Activated CD4-positive, CD25-positive, alpha-beta regulatory T cell treated with anti-CD3 and anti-CD28 coated beads, Interleukin-2, amount 50 U/mL, for 72 hours (primary cell): ENCODE data around the gene CASZ1.

ENCODE experiments used
- DNase-seq: peaks from one replicate; pipeline ENCODE4 v3.0.0; 2021

The CASZ1 gene

GRCh38 chr1:10684221-10684620 is 112.2 kb downstream of the CASZ1 start:
- DNase-seq, result no peak

DNA sequence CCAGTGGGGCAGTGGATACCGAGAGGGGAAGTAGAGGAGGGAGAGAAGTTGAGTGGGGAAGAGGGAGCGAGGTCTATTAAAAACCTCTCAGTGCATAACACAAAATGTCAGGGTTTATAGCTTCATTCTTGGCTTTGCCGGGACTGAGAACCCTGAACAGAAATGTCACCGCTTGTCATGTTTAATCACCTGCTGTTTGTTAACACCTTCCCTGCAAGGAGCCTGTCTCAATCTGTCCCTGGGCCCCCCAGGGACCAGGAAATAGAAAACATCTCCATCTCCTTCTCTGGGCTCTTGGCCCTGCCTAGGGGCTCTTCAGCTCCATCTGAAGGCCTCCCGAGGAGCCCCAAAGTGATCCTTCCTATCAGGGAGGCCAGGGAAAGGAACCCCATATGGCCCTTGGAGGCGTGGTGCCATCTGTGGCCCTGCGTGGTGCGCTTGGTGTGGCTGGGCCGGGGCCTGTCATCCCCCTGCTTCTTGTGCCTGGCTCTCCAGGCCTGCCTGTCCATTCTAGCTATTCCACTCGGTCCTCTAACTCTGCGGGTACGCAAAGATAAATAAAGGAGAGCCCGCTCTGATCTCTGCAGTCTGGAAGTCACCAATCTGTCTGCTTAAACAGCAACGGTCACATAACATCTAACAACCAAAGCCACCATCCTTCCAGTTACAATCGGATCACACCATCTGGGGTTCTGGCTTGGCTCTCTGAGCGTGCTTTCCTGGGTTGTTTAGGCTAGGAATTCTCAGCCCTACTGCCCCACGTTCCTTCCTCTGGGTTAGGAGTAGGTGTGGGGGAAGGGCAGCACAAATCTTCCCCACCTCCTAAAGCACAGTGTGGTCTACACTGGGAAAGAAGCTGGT is 113.8 kb downstream of the CASZ1 start:
- DNase-seq, result no peak

DNA sequence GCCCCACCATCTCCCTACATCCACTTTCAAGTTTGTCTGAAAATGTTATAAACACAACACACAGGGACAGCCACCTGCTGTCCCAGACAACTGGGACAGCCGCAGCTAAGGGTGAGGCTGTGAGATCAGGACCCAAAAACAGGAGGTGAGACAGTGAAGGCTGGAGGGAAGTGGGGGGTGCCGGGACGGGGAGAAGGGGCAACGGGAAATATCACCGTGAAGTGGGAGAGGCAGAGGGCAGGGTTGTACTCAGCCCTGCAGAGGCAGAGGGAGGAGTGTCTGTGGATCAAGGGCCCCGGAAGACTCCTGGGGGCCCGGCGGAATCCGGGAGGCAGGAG is 114.4 kb downstream of the CASZ1 start:
- no peak for DNase-seq

GRCh38 chr1:10681296-10682107 is 114.9 kb downstream of the CASZ1 start:
- DNase-seq, result no peak

DNA sequence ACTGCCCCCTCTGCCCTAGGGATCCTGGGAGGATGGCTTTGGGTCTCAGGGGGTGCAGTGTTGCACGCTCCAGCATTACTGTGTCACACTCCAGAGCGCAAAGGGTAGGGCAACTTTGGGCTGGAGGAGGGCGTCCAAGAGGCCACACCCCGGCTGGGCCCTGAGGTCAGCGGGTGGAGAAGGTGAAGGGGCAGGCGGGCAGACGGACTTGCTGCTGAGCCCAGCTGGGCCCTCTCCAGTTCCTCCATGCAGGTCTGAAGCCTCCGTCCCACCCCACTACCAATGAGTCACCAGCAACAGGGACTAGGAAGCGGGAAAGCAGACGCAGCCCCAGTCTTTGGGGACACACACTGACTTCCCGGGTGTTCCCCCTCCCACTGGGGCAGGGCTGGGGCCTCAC is 116.0 kb downstream of the CASZ1 start:
- no peak for DNase-seq

GRCh38 chr1:10679496-10680220 is 116.8 kb downstream of the CASZ1 start:
- DNase-seq, result no peak

GRCh38 chr1:10678852-10679251 is 117.6 kb downstream of the CASZ1 start:
- no peak for DNase-seq

DNA sequence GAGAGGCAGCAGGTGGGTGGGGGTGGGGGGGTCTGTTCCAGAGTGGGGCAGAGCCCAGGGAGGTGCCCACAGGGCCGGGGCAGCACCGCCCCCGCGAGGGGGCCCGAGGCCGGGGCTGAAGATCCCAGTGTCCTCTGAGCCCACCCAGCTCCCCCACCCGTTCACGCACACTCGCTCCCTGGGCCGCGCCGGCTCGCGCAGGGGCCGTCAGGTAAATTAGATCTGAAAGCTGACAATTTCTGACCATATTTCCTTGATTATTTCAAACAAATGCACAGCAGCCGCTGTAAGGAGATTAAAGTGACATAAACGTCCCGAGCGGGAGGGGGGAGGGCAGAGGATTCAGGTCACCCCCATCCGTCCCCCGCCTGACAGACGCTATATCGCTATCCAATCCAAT is 118.0 kb downstream of the CASZ1 start:
- DNase-seq, result no peak

- no peak for DNase-seq
These were observed 118.7 kb downstream of the CASZ1 start for GRCh38 chr1:10677491-10678391.

DNA sequence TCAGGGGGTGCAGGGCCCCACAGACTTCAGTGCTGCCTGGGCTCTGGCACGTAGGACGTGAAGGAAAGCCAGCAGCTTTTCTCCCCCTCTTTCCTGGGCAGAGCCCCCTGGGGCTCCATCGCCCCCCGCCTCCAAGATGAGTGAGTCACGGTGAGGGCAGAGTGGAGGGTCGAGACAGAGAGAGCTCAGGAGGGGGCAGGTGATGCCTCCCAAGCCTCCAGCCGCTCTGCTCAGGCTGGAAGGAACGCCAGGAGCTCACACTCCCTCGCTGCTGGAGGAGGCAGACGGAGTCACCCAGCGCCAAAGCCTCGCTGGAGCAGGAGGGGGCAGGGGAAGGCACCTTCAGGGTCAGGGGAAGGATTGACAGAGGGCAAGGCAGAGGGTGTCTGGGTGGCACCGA is 119.5 kb downstream of the CASZ1 start:
- no peak for DNase-seq

DNA sequence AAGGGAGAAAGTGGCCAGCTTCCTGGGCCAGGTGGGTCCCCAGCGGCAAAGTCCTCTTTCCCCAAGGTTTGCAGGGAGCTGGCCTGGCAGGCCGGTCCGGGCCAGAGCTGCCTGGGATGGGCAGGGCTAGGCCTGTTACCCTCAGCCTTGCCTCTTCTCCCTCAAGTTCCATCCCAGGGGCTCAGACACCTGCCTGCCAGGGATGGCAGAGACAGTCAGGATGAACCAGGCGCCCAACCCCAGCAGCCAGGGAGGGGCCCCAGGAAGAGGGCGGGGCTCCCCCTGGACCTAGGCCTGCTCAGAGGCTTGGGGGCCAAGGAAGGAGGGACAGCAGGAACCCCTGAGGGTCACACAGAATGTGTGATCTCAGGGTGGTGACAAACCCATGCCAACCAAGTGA is 120.6 kb downstream of the CASZ1 start:
- DNase-seq, result no peak

DNA sequence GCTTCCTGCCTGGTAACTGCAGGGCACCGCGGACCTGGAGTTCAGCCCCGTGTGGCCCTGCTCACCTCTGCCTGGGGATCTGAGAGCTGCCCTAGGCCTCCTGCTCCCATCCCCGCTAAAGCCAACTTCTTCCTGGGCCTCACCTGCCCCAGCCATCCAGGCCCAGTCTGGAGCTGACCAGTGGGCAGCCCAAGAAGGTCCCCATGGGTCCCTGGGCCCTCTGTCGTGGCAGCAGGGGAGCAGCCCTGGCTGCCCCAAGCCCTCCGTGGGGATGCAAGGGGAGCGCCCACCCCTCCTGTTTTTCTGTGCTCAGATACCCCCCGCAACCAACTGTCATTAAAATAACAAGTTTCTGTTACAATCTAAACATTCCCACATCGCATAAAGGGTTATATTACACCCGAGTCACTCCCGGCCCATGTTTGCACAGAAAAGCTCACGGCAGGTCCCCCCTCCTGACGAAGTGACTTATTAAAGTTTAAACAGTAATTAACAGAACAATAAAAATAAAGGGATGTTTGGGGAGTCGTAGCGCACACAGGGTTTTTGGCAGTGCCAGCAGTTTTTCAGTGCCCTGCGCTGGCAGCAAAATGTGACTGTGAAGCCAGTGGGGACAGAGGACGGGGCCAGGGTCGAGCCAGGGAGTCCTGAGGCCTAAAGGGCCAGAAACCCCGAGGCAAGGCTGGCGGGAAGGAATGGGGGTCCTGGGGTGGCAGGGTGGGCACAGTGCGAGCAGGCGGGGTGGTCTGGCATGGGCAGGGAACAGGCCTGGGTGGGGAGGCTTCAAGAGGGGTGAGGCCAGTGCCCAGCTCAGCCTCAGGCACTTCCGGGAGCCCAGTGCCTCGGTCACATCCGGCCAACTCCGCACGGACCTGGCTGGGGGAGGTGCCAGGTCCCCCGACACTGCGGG is 121.5 kb downstream of the CASZ1 start:
- no peak for DNase-seq

- DNase-seq, result no peak
These were observed 122.2 kb downstream of the CASZ1 start for GRCh38 chr1:10674222-10674621.

GRCh38 chr1:10673109-10673711 is 123.2 kb downstream of the CASZ1 start:
- no peak for DNase-seq

DNA sequence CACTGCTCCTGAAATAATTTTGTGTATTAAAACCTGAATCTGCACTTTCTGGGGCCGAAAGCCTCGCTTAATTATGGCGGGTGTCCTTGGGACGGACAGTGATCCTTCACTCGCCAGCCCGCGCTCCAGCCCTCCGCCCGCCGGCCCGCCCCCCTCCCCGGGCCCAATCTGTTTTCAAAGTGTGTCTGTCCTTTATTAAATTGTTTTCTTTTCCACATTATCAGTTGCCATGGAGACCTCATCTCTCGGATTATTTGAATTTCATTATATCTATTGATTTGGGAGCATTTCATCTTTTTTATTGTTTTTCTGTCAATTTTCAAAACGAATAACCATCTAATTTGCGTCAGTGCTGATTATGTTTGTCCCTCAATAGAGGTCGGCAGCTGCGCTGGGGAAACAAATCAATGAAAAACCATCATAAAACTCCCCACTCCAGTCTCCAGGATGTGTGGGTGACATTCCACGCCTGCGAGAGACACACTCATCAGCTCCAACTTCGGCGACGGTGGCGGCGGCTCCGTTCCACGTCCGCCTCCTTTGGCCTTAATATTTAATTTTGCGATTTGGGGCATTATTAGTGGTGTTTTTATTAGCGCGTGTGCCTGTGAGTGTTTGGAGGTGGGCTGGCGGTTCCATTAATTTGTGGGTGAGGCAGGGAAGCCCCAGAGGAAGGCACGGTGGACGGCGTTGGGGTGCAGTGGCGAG is 123.9 kb downstream of the CASZ1 start:
- no peak for DNase-seq

GRCh38 chr1:10671622-10672342 is 124.7 kb downstream of the CASZ1 start:
- DNase-seq, result no peak

- DNase-seq, result no peak
These were observed 125.4 kb downstream of the CASZ1 start for GRCh38 chr1:10671090-10671489.

DNA sequence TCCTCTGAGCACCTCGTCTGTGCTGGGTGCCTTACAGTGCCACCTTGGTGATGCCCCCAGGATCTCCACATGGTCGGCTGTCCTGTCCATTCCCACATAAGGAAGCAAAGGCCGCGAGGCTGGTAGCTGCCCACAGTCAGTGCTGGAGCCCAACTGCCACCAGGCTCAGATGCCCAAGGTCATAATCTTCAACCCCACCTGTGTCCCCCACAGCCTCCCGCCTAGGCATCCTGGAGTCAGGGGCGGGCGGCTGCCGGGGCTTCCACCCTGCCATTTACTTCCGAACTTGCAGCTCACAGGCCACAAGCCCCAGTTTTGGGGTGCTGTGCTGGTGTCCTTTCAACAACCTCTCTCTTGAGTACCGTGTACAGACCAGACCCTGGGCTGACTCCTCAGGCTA is 126.3 kb downstream of the CASZ1 start:
- DNase-seq, result no peak

DNA sequence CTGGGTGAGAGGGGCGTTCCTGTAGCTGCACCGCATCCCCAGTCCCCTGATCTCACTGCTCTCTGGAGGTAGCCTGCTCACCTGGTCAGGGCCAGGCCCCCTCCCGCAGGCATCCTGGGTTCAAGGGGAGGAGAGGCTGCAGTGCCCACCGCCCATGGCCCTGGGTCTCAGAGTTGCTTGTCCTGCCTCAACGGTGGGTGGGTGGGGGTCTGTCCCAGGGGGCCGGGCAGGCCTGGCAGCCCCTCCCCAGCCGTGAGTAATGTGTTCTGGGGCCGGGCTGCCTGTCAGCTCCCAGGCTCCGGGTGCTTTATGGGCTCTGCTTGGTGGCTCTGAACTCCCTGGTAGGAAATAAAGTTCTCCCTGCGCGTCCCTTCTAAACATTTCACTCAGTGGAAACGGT is 126.9 kb downstream of the CASZ1 start:
- no peak for DNase-seq
